ENCODE measurements around the gene KAZN. TPM values are rescaled to one million over a fixed set of nuclear protein-coding genes. Genes with fewer than 3 reads are reported as not detected.

KAZN gene
- total and polyA plus RNA-seq, 9 donors, result 5.1 to 17.4 (median 14.3) TPM

DNA sequence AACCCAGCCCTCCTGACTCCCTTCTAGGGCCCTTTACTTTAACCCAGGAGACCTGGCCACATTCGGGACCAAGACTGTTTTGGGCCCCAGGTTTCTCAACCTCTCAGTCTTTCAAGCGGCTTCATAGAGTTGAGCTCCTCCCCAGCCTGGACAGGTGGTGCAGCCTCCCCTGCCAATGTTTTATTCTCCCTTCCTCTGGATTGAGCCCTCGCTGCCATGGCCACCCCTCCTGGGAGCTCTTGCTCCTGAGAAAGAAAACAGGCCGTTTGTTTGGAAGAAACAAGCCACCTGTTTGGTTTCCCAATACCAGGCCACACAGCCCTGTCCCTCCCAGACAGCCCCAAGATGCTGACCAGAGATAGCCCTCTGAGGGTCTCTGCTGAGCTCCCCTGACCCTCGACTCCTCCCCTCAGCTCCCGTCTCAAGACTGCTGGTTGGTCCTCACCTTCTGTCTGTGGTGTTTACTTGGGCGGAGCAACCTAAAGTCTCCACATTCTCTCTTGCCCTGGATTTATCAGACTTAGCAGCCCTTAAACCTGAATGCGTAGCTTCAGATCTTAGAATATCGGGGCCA, 558.4 kb downstream of the KAZN start:
- Histone ChIP-seq H3K27ac (ENCODE audit: low read length) (peak overlapping the region; percentile 88), H3K4me3 (ENCODE audit: low read length) (no peak overlapping the region), H3K27me3 (ENCODE audit: control insufficient read depth, insufficient read depth, low read length) (no peaks in the 10 kb centered on the region), H3K36me3 (ENCODE audit: control insufficient read depth, insufficient read depth, low read length) (no peaks in the 10 kb centered on the region), H3K9me3 (replicated peaks; ENCODE audit: control insufficient read depth, low read depth, low read length) (no peaks in the 10 kb centered on the region), H3K4me1 (ENCODE audit: control insufficient read depth, insufficient read depth, low read length) (peaks cover 59% of the 10 kb centered on the region)
- peak; percentile 27 for DNase-seq
- 74% methylated on average over 8 of the region's 9 CpGs for WGBS (ENCODE audit: insufficient coverage)

DNA sequence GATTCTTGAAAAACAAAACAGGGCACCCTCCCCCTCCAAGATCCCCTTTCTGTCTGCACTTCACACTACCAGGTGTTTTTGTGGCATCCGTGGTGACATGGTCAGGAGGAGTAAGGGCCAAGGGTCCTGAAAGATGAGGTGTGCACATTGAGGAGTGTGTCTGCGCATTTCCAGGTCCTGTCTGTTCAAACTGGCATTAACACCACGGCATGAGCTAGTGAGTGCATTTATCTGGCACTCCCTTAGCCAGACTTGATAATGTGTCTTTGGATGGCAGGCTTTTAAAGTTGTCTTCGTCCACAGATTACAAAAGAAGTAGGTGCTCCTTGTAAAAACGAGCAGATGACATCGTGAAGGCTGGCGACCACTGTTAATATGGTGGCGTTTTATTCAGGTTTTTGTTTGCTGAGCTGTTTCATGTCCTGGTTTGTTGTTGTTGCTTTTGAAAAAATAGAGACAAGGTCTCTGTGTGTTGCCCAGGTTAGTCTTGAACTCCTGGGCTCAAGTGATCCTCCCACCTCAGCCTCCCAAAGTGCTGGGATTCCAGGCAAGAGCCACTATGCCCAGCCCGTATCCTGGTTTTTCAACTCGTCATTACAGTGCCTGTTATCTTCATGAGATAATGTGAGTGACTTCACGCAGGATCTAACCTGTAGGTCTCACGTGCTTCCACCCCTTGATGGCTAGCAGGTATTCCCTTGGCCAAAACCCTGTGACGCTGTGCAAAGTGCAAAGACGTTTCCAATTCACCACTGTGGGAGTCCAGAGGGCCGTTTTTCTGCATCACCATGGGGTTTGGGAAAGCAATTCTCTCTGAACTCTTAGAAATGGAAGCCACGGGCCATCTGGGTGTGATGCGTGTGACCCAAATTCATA, 559.3 kb downstream of the KAZN start:
- Histone ChIP-seq H3K27me3 (ENCODE audit: control insufficient read depth, insufficient read depth, low read length) (no peaks in the 10 kb centered on the region), H3K9me3 (replicated peaks; ENCODE audit: control insufficient read depth, low read depth, low read length) (no peaks in the 10 kb centered on the region), H3K4me1 (ENCODE audit: control insufficient read depth, insufficient read depth, low read length) (peaks cover 51% of the 10 kb centered on the region), H3K36me3 (ENCODE audit: control insufficient read depth, insufficient read depth, low read length) (no peaks in the 10 kb centered on the region), H3K4me3 (ENCODE audit: low read length) (no peak overlapping the region), H3K27ac (ENCODE audit: low read length) (no peak overlapping the region)
- no peak for DNase-seq
- WGBS (ENCODE audit: insufficient coverage), result 78% methylated on average over 11 of the region's 17 CpGs

DNA sequence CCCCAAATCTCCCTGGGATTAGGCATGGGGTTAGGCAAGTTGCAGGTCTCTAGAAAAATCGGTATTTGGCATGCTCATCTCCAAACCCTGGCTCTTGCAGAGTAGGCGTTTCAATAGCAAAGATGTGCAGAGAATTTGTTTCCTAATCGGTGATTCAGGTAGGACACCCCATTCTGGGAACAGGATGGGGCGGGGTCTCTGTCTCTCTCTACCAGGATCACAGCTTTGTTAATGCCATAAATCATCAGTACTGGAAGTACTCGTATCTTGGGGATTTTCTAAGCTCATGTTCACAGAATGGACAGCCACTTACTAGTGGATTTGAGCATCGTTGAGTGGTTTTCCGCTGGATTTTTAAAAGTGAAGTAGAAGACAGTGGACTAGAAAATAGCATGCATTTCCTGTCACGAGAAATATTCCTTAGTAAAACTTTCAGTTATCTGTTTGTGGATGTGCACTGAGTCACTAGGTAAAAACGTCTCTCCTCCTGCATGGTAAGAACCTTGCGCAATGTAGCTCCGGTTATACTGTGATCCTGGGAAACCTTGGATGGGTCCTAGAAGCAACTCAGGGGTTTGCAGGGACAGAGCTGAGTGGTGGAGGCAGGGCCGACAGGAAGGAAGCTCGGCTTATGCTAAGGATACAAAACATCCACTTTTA, 560.2 kb downstream of the KAZN start:
- H3K27me3 ChIP-seq (ENCODE audit: control insufficient read depth, insufficient read depth, low read length), result no peaks in the 10 kb centered on the region
- H3K9me3 ChIP-seq (replicated peaks; ENCODE audit: control insufficient read depth, low read depth, low read length), result no peaks in the 10 kb centered on the region
- WGBS (ENCODE audit: insufficient coverage), result 66% methylated on average over 6 of the region's 13 CpGs
- peaks cover 46% of the 10 kb centered on the region for H3K4me1 ChIP-seq (ENCODE audit: control insufficient read depth, insufficient read depth, low read length)
- no peaks in the 10 kb centered on the region for H3K36me3 ChIP-seq (ENCODE audit: control insufficient read depth, insufficient read depth, low read length)
- no peak overlapping the region for H3K27ac ChIP-seq (ENCODE audit: low read length)
- H3K4me3 ChIP-seq (ENCODE audit: low read length), result no peak overlapping the region
- DNase-seq, result no peak

DNA sequence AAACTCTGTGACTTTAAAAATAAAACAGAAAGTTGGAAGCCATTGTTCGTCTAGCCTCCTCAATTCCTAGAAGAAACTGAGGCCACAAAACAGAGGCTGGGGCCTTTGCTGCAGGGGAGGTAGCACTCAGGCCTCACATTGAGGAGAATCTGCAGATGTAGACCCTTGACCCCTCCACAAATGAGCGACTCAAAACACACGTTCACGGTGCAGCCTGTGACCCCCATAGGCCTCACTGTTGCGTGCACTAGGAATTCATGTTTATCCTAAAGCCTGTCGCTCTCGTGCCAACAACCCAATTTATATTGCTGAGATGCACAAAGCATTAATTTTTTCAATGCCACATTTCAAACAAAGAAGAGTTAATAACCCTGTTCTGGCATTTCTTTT, 560.7 kb downstream of the KAZN start:
- Histone ChIP-seq H3K9me3 (replicated peaks; ENCODE audit: control insufficient read depth, low read depth, low read length) (no peaks in the 10 kb centered on the region), H3K4me3 (ENCODE audit: low read length) (no peak overlapping the region), H3K36me3 (ENCODE audit: control insufficient read depth, insufficient read depth, low read length) (no peaks in the 10 kb centered on the region), H3K27me3 (ENCODE audit: control insufficient read depth, insufficient read depth, low read length) (no peaks in the 10 kb centered on the region), H3K27ac (ENCODE audit: low read length) (no peak overlapping the region), H3K4me1 (ENCODE audit: control insufficient read depth, insufficient read depth, low read length) (peaks cover 45% of the 10 kb centered on the region)
- 44% methylated on average over 5 of the region's 7 CpGs for WGBS (ENCODE audit: insufficient coverage)
- DNase-seq, result no peak

DNA sequence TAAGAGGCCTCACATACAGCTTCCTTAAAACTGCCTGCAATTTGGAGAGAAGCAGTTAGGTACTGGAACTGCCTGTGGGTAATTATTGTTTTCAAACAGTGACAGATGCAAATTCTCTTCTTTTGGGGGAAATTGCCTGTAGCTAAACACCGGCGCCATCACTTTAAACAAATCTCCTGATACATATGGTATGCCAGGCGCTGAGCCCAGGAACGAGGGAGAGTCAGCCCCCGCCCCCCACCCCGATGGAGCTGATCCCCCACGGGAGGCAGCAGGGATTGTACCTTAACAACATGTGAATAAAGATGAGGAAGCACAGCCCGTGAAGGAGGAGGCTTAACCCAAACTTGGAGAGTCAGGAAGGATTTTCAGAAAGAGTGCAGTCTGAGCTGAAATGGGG, 562.1 kb downstream of the KAZN start:
- no peaks in the 10 kb centered on the region for H3K27me3 ChIP-seq (ENCODE audit: control insufficient read depth, insufficient read depth, low read length)
- H3K36me3 ChIP-seq (ENCODE audit: control insufficient read depth, insufficient read depth, low read length), result no peaks in the 10 kb centered on the region
- no peak overlapping the region for H3K27ac ChIP-seq (ENCODE audit: low read length)
- peaks cover 31% of the 10 kb centered on the region for H3K4me1 ChIP-seq (ENCODE audit: control insufficient read depth, insufficient read depth, low read length)
- 22% methylated on average over 1 of the region's 8 CpGs for WGBS (ENCODE audit: insufficient coverage)
- no peak overlapping the region for H3K4me3 ChIP-seq (ENCODE audit: low read length)
- no peaks in the 10 kb centered on the region for H3K9me3 ChIP-seq (replicated peaks; ENCODE audit: control insufficient read depth, low read depth, low read length)
- no peak for DNase-seq

DNA sequence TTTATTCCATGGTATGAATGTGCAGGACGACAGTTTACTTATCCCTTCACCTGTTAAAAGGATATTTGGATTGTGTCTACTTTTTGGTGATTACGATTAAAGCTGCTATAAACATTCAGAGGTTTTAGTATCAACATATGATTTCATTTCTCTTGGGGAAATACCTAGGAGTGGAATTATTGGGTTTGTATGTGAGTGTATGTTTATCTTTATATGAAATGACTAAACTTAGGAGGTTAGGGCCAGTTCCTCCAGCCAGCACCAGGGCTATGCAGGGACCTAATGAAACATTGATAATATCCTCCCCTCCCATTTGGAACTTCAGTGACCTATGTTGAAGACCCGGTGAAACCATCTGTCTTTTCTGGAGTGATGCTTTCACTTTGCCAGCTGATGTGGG, 568.9 kb downstream of the KAZN start:
- no peak overlapping the region for H3K27ac ChIP-seq (ENCODE audit: low read length)
- H3K9me3 ChIP-seq (replicated peaks; ENCODE audit: control insufficient read depth, low read depth, low read length), result no peaks in the 10 kb centered on the region
- DNase-seq, result no peak
- no peaks in the 10 kb centered on the region for H3K36me3 ChIP-seq (ENCODE audit: control insufficient read depth, insufficient read depth, low read length)
- no CpG with 5 or more reads among the region's 3 CpGs for WGBS (ENCODE audit: insufficient coverage)
- H3K4me1 ChIP-seq (ENCODE audit: control insufficient read depth, insufficient read depth, low read length), result no peaks in the 10 kb centered on the region
- no peak overlapping the region for H3K4me3 ChIP-seq (ENCODE audit: low read length)
- no peaks in the 10 kb centered on the region for H3K27me3 ChIP-seq (ENCODE audit: control insufficient read depth, insufficient read depth, low read length)
